ENCODE data around the gene BRIP1.
"Not testable (repeated sequence)": the region's sequence is repeated elsewhere in the genome, so short reads cannot be mapped to it uniquely, and the experiment has no call there.

Gene BRIP1

GRCh38 chr17:61680921-61681320, 182.4 kb downstream of the BRIP1 start:
- H3K27me3 ChIP-seq (ENCODE audit: insufficient read depth, low read length) = no peaks in the 10 kb centered on the region
- WGBS = 93% methylated on average over 7 of the region's 10 CpGs
- H3K9me3 ChIP-seq (ENCODE audit: insufficient read depth, low read depth, low read length) = no peaks in the 10 kb centered on the region
- no peaks in the 10 kb centered on the region for H3K4me1 ChIP-seq (ENCODE audit: insufficient read depth, low read length)
- no peak overlapping the region for H3K9ac ChIP-seq (ENCODE audit: low read depth, low read length)
- peaks cover 25% of the 10 kb centered on the region for H3K36me3 ChIP-seq (ENCODE audit: insufficient read depth, low read length)
- H3K27ac ChIP-seq (ENCODE audit: low read depth, low read length) = no peak overlapping the region
- H3K4me3 ChIP-seq (ENCODE audit: low read length) = no peak overlapping the region

- no peak overlapping the region for H3K4me3 ChIP-seq (ENCODE audit: low read length)
- no peaks in the 10 kb centered on the region for H3K4me1 ChIP-seq (ENCODE audit: insufficient read depth, low read length)
Observed at GRCh38 chr17:61678339-61678738, 185.0 kb downstream of the BRIP1 start.

GRCh38 chr17:61677150-61677811, 186.0 kb downstream of the BRIP1 start:
- WGBS = 100% methylated on average over 2 of the region's 7 CpGs
- H3K4me3 ChIP-seq (ENCODE audit: low read length); H3K4me1 ChIP-seq (ENCODE audit: insufficient read depth, low read length): not testable (repeated sequence)

More at GRCh38 chr17:61678339-61678738, 185.0 kb downstream of the BRIP1 start:
- Histone ChIP-seq H3K36me3 (ENCODE audit: insufficient read depth, low read length) (peaks cover 10% of the 10 kb centered on the region), H3K27me3 (ENCODE audit: insufficient read depth, low read length) (no peaks in the 10 kb centered on the region), H3K27ac (ENCODE audit: low read depth, low read length) (no peak overlapping the region), H3K9me3 (ENCODE audit: insufficient read depth, low read depth, low read length) (no peaks in the 10 kb centered on the region), H3K9ac (ENCODE audit: low read depth, low read length) (no peak overlapping the region)
- WGBS = 100% methylated on average over 1 of the region's 1 CpG

GRCh38 chr17:61676522-61676921, 186.8 kb downstream of the BRIP1 start:
- H3K9me3 ChIP-seq (ENCODE audit: insufficient read depth, low read depth, low read length); H3K27ac ChIP-seq (ENCODE audit: low read depth, low read length); H3K4me3 ChIP-seq (ENCODE audit: low read length); H3K9ac ChIP-seq (ENCODE audit: low read depth, low read length); H3K27me3 ChIP-seq (ENCODE audit: insufficient read depth, low read length); H3K36me3 ChIP-seq (ENCODE audit: insufficient read depth, low read length); H3K4me1 ChIP-seq (ENCODE audit: insufficient read depth, low read length): not testable (repeated sequence)

More at GRCh38 chr17:61677150-61677811, 186.0 kb downstream of the BRIP1 start:
- not testable (repeated sequence) for H3K9me3 ChIP-seq (ENCODE audit: insufficient read depth, low read depth, low read length); H3K9ac ChIP-seq (ENCODE audit: low read depth, low read length); H3K36me3 ChIP-seq (ENCODE audit: insufficient read depth, low read length); H3K27me3 ChIP-seq (ENCODE audit: insufficient read depth, low read length); H3K27ac ChIP-seq (ENCODE audit: low read depth, low read length)

- H3K4me3 ChIP-seq (ENCODE audit: low read length); H3K36me3 ChIP-seq (ENCODE audit: insufficient read depth, low read length); H3K27ac ChIP-seq (ENCODE audit: low read depth, low read length); H3K4me1 ChIP-seq (ENCODE audit: insufficient read depth, low read length); H3K27me3 ChIP-seq (ENCODE audit: insufficient read depth, low read length); H3K9ac ChIP-seq (ENCODE audit: low read depth, low read length); H3K9me3 ChIP-seq (ENCODE audit: insufficient read depth, low read depth, low read length): not testable (repeated sequence)
- WGBS = 97% methylated on average over 2 of the region's 2 CpGs
Observed at GRCh38 chr17:61674609-61675008, 188.7 kb downstream of the BRIP1 start.

- H3K27ac ChIP-seq (ENCODE audit: low read depth, low read length); H3K27me3 ChIP-seq (ENCODE audit: insufficient read depth, low read length); H3K36me3 ChIP-seq (ENCODE audit: insufficient read depth, low read length); H3K4me1 ChIP-seq (ENCODE audit: insufficient read depth, low read length); H3K9ac ChIP-seq (ENCODE audit: low read depth, low read length); H3K4me3 ChIP-seq (ENCODE audit: low read length); H3K9me3 ChIP-seq (ENCODE audit: insufficient read depth, low read depth, low read length): not testable (repeated sequence)
- 88% methylated on average over 16 of the region's 16 CpGs for WGBS
Observed at GRCh38 chr17:61673019-61673897, 190.1 kb downstream of the BRIP1 start.

- H3K27me3 ChIP-seq (ENCODE audit: insufficient read depth, low read length) = no peaks in the 10 kb centered on the region
- no peak overlapping the region for H3K9ac ChIP-seq (ENCODE audit: low read depth, low read length)
- H3K9me3 ChIP-seq (ENCODE audit: insufficient read depth, low read depth, low read length) = no peaks in the 10 kb centered on the region
- no peaks in the 10 kb centered on the region for H3K36me3 ChIP-seq (ENCODE audit: insufficient read depth, low read length)
- WGBS = 100% methylated on average over 1 of the region's 1 CpG
- no peak overlapping the region for H3K4me3 ChIP-seq (ENCODE audit: low read length)
- no peak overlapping the region for H3K27ac ChIP-seq (ENCODE audit: low read depth, low read length)
- H3K4me1 ChIP-seq (ENCODE audit: insufficient read depth, low read length) = no peaks in the 10 kb centered on the region
Observed at GRCh38 chr17:61672140-61672539, 191.2 kb downstream of the BRIP1 start.

- no peak overlapping the region for H3K4me3 ChIP-seq (ENCODE audit: low read length)
- no peaks in the 10 kb centered on the region for H3K36me3 ChIP-seq (ENCODE audit: insufficient read depth, low read length)
- no peak overlapping the region for H3K9ac ChIP-seq (ENCODE audit: low read depth, low read length)
- no peak overlapping the region for H3K27ac ChIP-seq (ENCODE audit: low read depth, low read length)
- no peaks in the 10 kb centered on the region for H3K27me3 ChIP-seq (ENCODE audit: insufficient read depth, low read length)
- WGBS = 97% methylated on average over 2 of the region's 2 CpGs
- H3K4me1 ChIP-seq (ENCODE audit: insufficient read depth, low read length) = no peaks in the 10 kb centered on the region
- H3K9me3 ChIP-seq (ENCODE audit: insufficient read depth, low read depth, low read length) = no peaks in the 10 kb centered on the region
Observed at GRCh38 chr17:61670691-61671090, 192.6 kb downstream of the BRIP1 start.

- H3K27me3 ChIP-seq (ENCODE audit: insufficient read depth, low read length) = no peaks in the 10 kb centered on the region
- H3K9ac ChIP-seq (ENCODE audit: low read depth, low read length) = no peak overlapping the region
- no peaks in the 10 kb centered on the region for H3K9me3 ChIP-seq (ENCODE audit: insufficient read depth, low read depth, low read length)
- no peak overlapping the region for H3K27ac ChIP-seq (ENCODE audit: low read depth, low read length)
- H3K36me3 ChIP-seq (ENCODE audit: insufficient read depth, low read length) = no peaks in the 10 kb centered on the region
- no peak overlapping the region for H3K4me3 ChIP-seq (ENCODE audit: low read length)
- H3K4me1 ChIP-seq (ENCODE audit: insufficient read depth, low read length) = no peaks in the 10 kb centered on the region
Observed at GRCh38 chr17:61669522-61669921, 193.8 kb downstream of the BRIP1 start.

- Histone ChIP-seq H3K9me3 (ENCODE audit: insufficient read depth, low read depth, low read length) (no peaks in the 10 kb centered on the region), H3K27me3 (ENCODE audit: insufficient read depth, low read length) (no peaks in the 10 kb centered on the region), H3K27ac (ENCODE audit: low read depth, low read length) (no peak overlapping the region), H3K9ac (ENCODE audit: low read depth, low read length) (no peak overlapping the region), H3K36me3 (ENCODE audit: insufficient read depth, low read length) (no peaks in the 10 kb centered on the region), H3K4me3 (ENCODE audit: low read length) (no peak overlapping the region), H3K4me1 (ENCODE audit: insufficient read depth, low read length) (no peaks in the 10 kb centered on the region)
- WGBS = 82% methylated on average over 2 of the region's 3 CpGs
Observed at GRCh38 chr17:61668486-61668885, 194.8 kb downstream of the BRIP1 start.

GRCh38 chr17:61666406-61667088, 196.8 kb downstream of the BRIP1 start:
- H3K27me3 ChIP-seq (ENCODE audit: insufficient read depth, low read length); H3K4me1 ChIP-seq (ENCODE audit: insufficient read depth, low read length); H3K27ac ChIP-seq (ENCODE audit: low read depth, low read length); H3K9me3 ChIP-seq (ENCODE audit: insufficient read depth, low read depth, low read length); H3K36me3 ChIP-seq (ENCODE audit: insufficient read depth, low read length); H3K4me3 ChIP-seq (ENCODE audit: low read length); H3K9ac ChIP-seq (ENCODE audit: low read depth, low read length): not testable (repeated sequence)
- WGBS = 97% methylated on average over 3 of the region's 5 CpGs
